HK-2 (cell line): Measurements from ENCODE around the gene LRRC8E.
A peak's percentile ranks its signal among the peaks of the same experiment; 100 is the strongest.

Source experiments
- DNase-seq: peaks from one replicate; pipeline ENCODE4 v3.0.0-alpha.2; 2018; ENCODE audit not compliant: unreplicated experiment

LRRC8E gene

DNA sequence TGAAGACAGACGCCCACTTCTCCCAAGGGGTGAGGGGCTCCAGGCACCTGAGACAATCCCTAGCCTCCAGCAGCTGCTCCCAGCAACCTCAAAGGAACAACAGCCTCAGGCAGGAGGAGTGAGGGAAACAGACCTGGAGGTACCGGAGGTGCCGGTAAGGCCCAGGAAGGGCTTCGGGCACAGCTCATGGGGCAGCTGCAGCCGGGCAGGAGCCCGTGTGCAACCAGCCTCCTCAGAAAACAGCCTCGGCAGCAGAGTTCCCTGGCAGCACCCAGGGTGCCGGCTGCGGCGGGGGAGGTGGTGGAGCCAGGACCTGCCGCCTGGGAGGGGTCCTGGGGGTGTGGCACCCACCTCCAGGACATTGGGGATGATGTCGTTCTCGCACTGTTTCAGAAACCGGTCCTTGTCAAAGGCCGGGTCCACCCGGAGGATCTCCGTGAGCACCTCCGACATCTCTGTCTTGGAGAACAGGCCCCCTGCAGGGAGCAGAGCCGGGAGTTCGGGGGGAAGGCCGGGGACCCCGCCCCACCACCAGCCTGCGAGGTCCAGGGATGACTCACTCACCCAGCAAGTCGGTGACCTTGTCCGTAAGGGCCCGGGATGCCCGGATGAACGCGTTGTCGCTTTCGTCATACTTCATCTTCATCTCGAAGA lies 44.1 kb downstream of the LRRC8E start:
- DNase-seq, result no peak

DNA sequence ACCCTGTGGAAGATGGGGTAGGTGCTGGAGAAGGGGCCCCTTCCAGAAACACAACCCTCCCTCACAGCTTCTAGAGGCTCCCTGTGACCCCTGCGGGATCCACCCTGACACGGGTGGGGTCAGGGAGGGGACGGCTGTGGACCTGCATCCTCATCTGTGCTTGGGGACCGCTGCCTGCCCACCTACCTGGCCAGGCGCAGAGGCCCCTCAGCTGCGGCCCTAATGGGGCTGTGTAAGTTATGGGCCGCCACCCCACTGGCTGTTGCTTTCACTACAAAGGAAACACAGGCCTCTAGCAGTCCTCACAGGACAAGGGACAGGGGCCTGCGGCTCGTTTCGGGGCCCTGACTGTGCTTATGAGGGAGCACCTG lies 44.6 kb downstream of the LRRC8E start:
- DNase-seq, result no peak

DNA sequence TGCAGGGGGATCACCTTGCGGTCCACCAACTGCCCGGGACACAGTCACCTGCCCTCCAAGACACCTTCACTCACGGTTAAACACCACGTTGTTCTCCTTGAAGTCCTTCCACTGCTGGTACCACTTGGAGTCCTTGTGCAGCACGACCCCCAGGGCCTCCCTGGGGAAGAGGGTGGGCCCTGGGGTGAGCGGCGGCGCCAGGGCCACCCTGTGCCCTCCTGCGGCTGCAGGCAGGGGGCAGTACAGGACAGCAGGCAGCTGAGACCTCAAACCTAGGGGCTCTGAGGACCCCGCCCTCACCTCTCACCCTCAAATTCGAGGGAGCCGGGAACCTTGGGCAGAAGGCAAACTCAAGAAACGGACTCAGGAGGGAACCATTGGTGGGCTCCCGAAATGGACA lies 45.1 kb downstream of the LRRC8E start:
- no peak for DNase-seq

DNA sequence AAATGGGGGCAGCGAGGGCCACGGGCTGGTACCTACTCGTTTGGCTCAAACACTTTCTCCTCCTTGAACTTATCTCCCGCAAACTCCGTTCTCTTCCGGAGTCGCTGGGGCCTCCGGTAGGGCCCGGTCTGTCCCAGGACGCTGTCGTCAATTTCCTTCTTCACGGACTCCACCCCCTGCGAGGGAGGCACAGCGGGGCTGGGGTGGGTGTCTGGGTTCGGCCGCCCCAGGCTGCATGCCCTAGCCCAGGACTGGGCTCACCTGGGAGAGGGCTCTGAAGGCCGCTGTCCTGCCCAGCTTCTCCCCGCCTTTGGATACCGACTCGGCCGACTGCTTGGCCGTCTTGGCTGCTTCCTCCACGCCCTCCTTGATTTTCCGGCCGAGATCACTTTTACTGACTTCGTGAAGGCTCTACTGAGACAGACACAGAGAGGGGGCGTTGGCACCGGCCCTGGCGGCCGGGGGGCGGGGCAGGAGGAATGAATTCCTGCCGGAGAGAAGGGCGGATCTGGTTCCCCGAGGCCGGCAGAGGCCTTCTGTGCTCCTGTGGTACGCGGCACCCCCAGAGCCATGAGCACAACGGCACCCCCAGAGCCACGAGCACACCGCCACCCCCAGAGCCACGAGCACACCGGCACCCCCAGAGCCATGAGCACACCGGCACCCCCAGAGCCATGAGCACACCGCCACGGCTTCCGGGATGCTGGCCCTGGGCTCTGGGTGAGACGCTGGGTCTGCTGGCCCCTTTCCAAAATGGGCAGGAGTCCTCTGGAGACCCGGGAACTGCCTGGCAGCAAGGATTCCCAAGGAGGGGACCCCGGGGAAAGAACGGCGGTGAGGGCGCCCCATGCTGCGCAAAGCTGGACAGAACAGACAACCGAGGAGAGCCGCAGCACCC lies 45.8 kb downstream of the LRRC8E start:
- DNase-seq, result no peak

DNA sequence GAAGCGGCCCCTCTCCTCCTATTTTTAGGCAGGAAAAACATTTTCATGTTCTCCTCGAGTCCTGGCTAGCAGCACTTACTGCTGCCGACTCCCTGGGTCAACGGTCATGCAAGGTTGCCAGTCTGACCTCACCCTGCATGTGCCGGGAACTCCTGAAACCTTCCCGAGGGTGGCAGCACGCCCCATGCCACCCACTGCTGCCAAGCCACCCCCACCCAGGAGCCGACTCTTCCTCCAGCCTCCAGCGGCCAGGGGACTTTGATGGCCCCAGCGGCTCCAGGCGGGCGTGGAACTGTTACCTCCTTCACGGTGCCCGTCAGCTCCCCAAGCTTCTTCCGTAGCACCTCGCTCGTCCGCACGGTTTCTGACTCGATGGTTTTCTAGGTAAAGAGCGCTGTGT lies 46.5 kb downstream of the LRRC8E start:
- no peak for DNase-seq

DNA sequence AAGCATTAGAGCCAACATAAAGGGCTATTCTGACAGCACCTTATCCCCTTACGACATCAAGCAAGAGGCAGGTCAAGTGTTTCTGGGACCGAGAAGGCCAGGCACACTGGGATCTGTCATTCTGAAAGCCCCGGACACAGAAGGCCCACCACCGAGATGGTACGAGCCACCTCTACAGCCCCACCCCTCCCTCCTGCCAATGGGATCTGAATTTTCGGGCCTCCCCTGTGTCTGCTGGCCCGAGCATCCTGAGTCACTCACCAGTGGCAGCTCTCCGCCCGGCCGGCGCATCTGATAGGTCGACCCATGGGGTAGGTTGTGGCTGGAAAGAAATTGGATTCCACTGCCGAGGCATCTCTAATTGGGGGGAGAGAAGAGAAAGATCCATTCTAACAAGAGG lies 52.5 kb downstream of the LRRC8E start:
- DNase-seq, result no peak

DNA sequence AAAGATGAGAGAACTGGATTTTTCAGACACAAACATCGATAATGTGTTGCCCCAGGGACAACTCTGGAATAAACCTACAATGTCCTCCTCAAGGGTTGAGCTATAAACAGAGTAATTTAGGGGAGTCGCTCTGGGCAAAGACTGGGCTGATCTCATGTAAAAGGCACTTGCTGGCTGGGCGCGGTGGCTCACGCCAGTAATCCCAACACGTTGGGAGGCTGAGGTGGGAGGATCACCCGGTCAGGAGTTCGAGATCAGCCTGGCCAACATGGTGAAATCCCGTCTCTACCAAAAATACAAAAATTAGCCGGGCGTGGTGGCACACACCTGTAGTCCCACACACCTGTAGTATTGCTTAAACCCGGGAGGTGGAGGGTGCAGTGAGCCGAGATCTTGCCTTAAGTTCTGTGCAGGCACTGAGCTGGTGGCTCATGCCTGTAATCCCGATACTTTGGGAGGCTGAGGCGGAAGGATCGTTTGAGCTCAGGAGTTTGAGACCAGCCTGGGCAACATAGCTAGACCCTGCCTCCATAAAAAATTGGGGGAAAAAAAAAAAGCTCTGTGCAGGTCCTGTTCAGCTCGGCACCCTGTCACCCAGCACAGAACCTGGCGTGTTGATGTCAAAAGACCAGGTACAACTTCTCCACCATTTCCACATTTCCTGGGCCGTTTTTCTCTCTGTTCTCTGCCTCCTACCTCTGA lies 53.7 kb downstream of the LRRC8E start:
- no peak for DNase-seq

DNA sequence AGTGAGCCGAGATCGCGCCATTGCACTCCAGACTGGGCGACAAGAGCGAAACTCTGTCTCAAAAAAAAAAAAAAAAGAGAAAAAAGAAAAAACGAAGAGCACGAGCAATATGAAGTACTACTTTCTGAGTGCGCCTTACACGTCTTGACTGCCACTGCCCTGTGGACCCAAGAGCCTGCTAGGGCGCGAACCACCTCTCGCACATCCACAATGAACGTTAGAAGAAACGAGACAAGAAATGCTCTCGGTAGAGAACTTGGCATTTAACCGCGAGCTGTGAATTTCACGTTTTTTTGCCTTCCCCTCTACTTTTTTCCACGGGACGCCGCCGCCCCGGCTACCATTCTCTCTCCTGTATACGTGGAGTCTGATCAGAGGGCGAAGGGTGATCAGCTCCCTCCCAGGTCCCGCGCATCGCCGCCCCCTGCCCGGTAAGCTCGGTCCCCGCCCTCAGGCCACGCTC lies 54.7 kb downstream of the LRRC8E start:
- DNase-seq, result no peak

DNA sequence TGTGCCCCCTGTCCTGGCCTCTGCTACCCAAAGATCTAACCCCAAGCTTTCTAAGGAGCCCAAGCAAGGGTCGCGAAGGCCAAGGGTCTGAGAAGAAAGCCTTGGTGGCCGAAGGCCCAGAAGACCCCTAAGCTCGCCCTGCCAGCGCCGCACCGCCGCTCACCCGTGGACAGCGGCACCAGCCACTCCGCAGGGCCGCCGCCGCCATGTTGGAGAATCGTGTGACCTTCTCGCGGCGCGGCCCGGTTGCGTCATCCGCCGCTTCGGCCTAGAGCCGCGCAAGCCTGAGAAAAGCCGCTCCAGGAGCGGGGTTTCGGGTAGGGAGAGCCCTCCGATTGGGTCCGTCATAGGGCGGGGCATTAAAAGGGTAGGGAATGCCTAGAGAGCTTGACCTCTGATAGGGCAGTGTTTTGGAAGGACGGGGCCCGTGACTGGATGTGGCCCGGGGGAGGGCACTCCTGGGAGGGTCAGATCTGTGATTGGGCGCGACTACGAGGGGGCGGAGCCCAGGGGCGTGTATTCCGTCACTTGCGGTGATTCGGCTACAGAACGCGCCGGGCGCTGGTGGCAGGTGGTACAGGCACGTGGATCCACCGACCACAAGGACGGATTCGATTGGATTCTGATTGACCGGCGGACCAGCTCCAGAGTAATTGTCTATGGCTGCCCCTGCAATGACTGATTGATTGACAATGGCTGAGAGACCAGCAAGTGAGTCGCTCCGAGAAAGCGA lies 55.3 kb downstream of the LRRC8E start, which contains the start of gene TIMM44:
Gene TIMM44 (minus strand): TSS at position 223 of the 733 bp plus-strand sequence. CDS start 15 bp downstream, at position 208.
- DNase-seq, result peak; percentile 99

DNA sequence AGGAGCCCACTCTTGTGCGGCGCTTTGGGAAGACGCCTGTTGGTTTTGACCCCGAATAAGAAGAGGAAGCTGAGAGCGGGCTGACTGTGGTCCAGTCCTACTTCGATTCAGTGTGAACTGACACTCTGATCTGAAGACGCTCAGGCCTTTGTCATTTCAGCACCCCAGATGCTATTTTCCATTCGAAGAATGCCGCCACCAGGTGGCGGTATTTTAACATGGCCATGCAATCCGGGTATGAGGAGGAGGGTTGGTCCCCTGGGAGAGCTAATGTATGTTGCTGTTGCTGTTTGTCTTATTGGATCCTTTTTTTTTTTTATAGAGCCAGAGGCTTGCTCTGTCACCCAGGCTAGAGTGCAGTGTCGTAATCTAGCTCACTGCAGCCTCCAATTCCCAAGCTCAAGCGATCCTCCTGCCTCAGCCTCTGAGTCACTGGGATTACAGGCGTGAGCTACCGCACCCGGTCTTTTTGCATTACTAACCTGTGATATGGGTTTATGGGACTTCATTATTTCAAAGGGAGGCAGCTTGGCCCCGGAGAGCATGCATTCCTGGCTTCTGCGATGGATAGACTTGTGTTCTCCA lies 56.0 kb downstream of the LRRC8E start:
- peak; percentile 80 for DNase-seq

DNA sequence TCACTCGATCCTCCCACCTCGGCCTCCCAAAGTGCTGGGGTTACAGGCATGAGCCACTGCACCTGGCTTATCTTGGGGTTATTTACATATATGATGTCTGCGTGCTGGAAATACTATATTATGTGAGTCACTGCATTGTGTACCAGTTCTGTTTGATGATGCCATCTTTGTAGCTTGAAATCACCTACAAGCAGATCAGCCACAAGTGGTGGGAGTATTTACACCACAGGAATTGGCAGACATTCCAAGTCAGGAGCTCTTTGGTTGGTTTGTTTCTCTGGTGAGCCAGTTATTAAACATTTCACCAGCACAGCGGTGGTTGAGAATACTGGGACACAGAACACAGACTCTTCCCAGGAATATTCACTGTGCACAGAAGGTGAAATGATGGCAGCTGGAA lies 59.6 kb downstream of the LRRC8E start:
- no peak for DNase-seq
